HG02623 (cell line): Measurements from ENCODE around the gene CREBRF.
"Not testable (repeated sequence)": the region's sequence is repeated elsewhere in the genome, so short reads cannot be mapped to it uniquely, and the experiment has no call there.

Experiments used
- ATAC-seq: cut with Tn5 transposase; IDR thresholded peaks from one replicate; pipeline ENCODE4 v1.9.1; 2021; ENCODE audit warnings: moderate library complexity; ENCODE audit not compliant: unreplicated experiment

The CREBRF gene

GRCh38 chr5:173152547-173152946 lies 96.4 kb downstream of the CREBRF start:
- ATAC-seq: no peak

- ATAC-seq: no peak
Observed at GRCh38 chr5:173153842-173154241, 97.7 kb downstream of the CREBRF start.

GRCh38 chr5:173154619-173155018 lies 98.5 kb downstream of the CREBRF start:
- ATAC-seq: not testable (repeated sequence)

- no peak for ATAC-seq
Observed at GRCh38 chr5:173155912-173156311, 99.8 kb downstream of the CREBRF start.

GRCh38 chr5:173158366-173158765 lies 102.2 kb downstream of the CREBRF start:
- no peak for ATAC-seq

- ATAC-seq: no peak
Observed at GRCh38 chr5:173159256-173159655, 103.1 kb downstream of the CREBRF start.

- no peak for ATAC-seq
Observed at GRCh38 chr5:173161148-173161547, 105.0 kb downstream of the CREBRF start.

- ATAC-seq: no peak
Observed at GRCh38 chr5:173163219-173163618, 107.1 kb downstream of the CREBRF start.

- no peak for ATAC-seq
Observed at GRCh38 chr5:173165177-173166016, 109.2 kb downstream of the CREBRF start.

- ATAC-seq: no peak
Observed at GRCh38 chr5:173172166-173172565, 116.0 kb downstream of the CREBRF start.

GRCh38 chr5:173175523-173175922 lies 119.4 kb downstream of the CREBRF start:
- no peak for ATAC-seq

- no peak for ATAC-seq
Observed at GRCh38 chr5:173178369-173178910, 122.3 kb downstream of the CREBRF start.

- no peak for ATAC-seq
Observed at GRCh38 chr5:173180331-173180730, 124.2 kb downstream of the CREBRF start.

GRCh38 chr5:173187054-173187743 lies 131.0 kb downstream of the CREBRF start:
- no peak for ATAC-seq

GRCh38 chr5:173188280-173188679 lies 132.1 kb downstream of the CREBRF start:
- no peak for ATAC-seq
